Kidney epithelial cell (primary cell): ENCODE measurements around the gene GIMAP5. TPM values are rescaled to one million over a fixed set of nuclear protein-coding genes. Genes with fewer than 3 reads are reported as not detected.
A peak's percentile ranks its signal among the peaks of the same experiment; 100 is the strongest.

Experiments
- DNase-seq: peaks from one replicate; pipeline ENCODE4 v3.0.0-alpha.2; 2010; ENCODE audit warnings: low read depth
- H3K27me3 ChIP-seq: 2 replicates; pipeline ENCODE4 v1.6.0; 2011; ENCODE audit warnings: low read length; ENCODE audit not compliant: control insufficient read depth, insufficient read depth
- H3K36me3 ChIP-seq: 2 replicates; pipeline ENCODE4 v1.5.1; 2011; ENCODE audit warnings: low read length; ENCODE audit not compliant: control insufficient read depth, insufficient read depth
- H3K4me3 ChIP-seq: 2 replicates; pipeline ENCODE4 v1.5.1; 2011; ENCODE audit warnings: low read depth, mild to moderate bottlenecking, control low read depth, low read length
- total RNA-seq: library from RNA; depleted of rRNA; stranded (reverse); fragments of >200 nt; gene quantifications from 2 replicates; pipeline ENCODE4 v1.2.3, GENCODE V29; 2015
- TF ChIP-seq, protein P1 (sequence below): IDR thresholded peaks from 2 replicates; pipeline ENCODE4 v1.5.1; 2011; ENCODE audit warnings: mild to moderate bottlenecking, moderate library complexity, low read length, control low read depth, inconsistent platforms; ENCODE audit not compliant: insufficient read depth, poor library complexity, severe bottlenecking

Gene GIMAP5
- total RNA-seq, 1 donor from 2014 or later: 0.17 TPM

DNA sequence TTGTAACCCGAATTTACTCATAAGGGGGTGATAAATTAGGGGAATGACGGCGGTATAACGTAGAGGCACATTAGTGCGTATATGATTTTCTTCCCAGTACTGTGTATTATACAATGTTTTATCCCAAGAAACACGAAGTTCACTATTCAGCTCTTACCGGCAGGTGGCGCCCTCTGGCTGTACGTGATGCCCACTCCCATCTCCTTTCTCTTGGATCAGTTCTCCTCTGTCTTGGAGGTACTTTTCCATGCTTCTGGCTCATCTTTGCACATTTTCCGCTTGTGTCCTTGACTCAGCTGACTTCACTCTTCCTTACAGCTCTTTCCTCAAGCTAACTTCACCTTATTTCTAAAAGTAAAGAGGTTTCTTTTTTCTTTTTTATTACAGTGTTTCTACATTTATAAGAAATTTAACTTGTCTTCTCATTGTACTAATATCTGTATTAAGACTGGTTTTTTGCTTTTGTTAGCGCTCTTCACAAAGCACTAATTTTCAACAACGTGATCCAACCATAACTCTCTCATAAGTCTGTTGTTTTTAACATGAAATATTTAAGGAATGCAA lies 41.6 kb downstream of the GIMAP5 start:
- DNase-seq: peak; percentile 21
- Histone ChIP-seq H3K36me3 (no peaks in the 10 kb centered on the region), H3K4me3 (no peak overlapping the region), H3K27me3 (no peaks in the 10 kb centered on the region)
- TF ChIP-seq, protein P1, sequence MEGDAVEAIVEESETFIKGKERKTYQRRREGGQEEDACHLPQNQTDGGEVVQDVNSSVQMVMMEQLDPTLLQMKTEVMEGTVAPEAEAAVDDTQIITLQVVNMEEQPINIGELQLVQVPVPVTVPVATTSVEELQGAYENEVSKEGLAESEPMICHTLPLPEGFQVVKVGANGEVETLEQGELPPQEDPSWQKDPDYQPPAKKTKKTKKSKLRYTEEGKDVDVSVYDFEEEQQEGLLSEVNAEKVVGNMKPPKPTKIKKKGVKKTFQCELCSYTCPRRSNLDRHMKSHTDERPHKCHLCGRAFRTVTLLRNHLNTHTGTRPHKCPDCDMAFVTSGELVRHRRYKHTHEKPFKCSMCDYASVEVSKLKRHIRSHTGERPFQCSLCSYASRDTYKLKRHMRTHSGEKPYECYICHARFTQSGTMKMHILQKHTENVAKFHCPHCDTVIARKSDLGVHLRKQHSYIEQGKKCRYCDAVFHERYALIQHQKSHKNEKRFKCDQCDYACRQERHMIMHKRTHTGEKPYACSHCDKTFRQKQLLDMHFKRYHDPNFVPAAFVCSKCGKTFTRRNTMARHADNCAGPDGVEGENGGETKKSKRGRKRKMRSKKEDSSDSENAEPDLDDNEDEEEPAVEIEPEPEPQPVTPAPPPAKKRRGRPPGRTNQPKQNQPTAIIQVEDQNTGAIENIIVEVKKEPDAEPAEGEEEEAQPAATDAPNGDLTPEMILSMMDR: peak; percentile 85

DNA sequence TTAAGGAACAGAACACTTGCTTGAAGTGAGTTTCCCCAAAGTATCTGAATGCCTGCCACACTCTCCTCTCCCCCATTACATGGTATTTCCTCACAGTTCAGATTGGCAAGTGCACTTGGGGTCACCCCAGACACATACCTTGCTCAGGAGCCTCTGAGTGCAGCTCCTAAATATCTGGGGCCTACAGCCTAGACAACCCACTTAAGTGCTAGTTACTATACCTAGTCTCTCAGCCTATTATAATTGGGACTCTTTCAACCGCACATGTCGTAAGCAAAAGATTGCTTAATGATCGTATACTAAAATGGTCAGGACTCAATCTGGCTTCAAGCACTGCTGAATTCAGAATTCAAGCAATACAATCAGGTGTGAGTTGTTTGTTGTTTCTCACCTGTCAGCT lies 43.1 kb downstream of the GIMAP5 start:
- TF ChIP-seq, protein P1: no peak
- Histone ChIP-seq H3K4me3 (no peak overlapping the region), H3K36me3 (no peaks in the 10 kb centered on the region), H3K27me3 (no peaks in the 10 kb centered on the region)
- no peak for DNase-seq

DNA sequence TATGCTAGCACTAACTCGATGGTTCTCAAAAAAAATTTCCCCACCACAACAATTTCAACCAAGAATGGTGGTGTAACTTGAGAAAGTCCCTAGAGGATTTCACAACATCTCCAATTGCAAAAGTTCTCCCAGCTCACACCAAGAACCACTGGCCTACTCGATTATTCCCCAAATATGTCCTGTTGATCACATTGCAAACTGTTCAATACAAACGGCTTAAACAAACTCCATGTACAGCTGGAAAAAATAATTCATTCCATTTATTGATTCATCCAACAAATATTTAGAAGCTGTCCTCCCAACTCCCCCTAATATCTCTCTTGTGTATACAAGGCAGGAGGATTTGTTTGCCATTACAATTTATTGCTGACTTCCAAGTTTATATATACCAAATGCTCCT lies 43.9 kb downstream of the GIMAP5 start:
- Histone ChIP-seq H3K4me3 (no peak overlapping the region), H3K27me3 (no peaks in the 10 kb centered on the region), H3K36me3 (no peaks in the 10 kb centered on the region)
- DNase-seq: no peak
- TF ChIP-seq, protein P1: no peak

DNA sequence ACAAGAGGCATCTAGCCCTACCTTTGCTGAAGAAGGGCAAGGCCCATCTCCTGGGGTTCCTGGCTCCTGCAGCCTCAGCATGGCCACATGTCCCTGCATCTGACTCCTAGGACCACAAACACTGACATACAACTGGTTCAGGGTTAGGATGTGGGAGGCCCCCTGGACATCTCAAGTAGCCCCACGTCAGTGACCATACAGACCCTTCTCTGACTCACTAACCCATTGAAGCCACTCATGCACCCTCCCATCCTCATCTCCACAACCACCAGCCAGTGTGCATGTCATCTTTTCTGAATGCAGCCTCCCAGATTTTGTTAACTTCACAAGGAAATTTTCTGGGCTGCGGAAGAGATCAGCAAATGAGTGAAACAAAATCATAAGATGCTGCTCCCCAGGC lies 44.7 kb downstream of the GIMAP5 start:
- TF ChIP-seq, protein P1: no peak
- Histone ChIP-seq H3K36me3 (no peaks in the 10 kb centered on the region), H3K4me3 (no peak overlapping the region), H3K27me3 (no peaks in the 10 kb centered on the region)
- no peak for DNase-seq

DNA sequence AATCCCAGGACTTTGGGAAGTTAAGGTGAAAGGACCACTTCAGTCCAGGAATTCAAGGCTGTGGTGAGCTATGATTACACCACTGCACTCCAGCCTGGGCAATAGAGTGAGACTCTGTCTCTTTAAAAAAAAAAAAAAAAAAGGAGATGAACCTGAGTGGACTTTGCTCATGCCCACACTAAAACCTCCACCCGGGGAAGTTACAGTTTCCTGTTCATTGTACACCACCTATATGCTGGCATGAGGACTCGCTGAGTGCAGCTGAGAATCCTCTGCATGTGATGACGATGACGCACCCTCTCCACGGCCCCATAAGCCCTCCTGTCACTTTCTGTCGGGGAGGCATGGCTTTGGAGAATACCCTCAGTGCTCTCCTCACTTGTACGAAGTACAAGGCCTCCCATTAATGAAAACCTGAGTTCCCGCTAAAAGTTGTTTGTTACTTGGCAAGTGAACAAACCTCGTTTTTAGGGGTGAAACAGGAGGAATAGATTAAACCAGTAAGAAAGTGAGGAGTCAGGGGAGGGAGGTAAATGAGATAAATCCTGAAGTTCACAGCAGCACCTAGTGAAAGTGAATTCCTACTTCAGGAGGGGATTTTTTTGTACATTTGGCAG lies 47.0 kb downstream of the GIMAP5 start:
- Histone ChIP-seq H3K36me3 (no peaks in the 10 kb centered on the region), H3K27me3 (no peaks in the 10 kb centered on the region), H3K4me3 (no peak overlapping the region)
- TF ChIP-seq, protein P1: no peak
- DNase-seq: no peak

DNA sequence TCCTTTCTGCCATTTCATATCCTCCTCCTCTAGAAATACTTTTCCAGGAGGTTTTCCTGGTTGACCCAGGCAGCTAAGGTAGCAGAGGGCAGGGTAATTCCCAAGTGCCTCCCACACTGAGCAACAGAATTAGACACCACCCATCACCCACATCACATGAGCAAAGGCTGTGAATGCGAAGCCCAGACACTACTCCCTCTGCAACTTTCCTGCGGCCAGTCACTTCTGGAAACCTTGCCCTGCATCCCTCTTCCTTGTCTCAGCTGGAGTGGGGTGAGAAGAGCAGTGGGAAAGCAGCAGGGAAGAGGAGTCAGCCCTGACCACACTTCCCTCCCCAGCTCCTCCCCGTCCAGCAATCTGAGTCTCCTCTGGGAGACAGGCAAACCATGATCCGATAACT lies 47.7 kb downstream of the GIMAP5 start:
- H3K4me3 ChIP-seq: no peak overlapping the region
- H3K27me3 ChIP-seq: no peaks in the 10 kb centered on the region
- TF ChIP-seq, protein P1: no peak
- no peaks in the 10 kb centered on the region for H3K36me3 ChIP-seq
- DNase-seq: no peak
